SU-DHL-6 (cell line): Measurements from ENCODE around the gene AFAP1.

ENCODE experiments used
- EZH2phosphoT487 ChIP-seq: fragments of 200-600 bp; sonication (generic), shearing (Covaris generic); conservative IDR thresholded peaks from 2 replicates; pipeline ENCODE4 v1.6.1; 2018; ENCODE audit warnings: mild to moderate bottlenecking, antibody characterized with exemption, low read length, moderate library complexity, mixed read lengths
- TF ChIP-seq, protein P1 (sequence below): fragments of 200-600 bp; sonication (generic); IDR thresholded peaks from one replicate; pipeline ENCODE4 v1.5.1; 2017; ENCODE audit warnings: antibody characterized with exemption, mild to moderate bottlenecking, low read length, moderate library complexity; ENCODE audit not compliant: insufficient read depth, poor library complexity, severe bottlenecking

DNA sequence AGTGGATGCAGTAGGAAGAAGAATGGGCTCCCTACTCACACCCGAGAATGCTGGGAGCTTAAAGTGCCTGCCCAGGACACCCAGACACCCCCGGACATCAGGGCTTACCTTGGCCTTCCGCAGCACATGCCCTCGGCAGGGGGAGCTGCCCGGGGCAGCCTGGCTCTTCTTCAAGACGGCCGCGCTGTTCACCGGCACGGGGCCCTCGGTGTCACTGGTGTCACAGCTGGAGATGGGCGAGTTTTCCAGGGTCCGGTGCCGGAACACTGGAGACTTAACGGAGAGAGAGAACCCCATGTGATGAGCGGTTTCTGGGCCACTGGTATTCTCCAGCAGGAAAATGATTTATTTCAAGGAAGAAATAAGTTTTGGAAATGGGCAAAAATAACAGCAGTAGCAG, 170.9 kb downstream of the AFAP1 start:
- TF ChIP-seq, protein P1, sequence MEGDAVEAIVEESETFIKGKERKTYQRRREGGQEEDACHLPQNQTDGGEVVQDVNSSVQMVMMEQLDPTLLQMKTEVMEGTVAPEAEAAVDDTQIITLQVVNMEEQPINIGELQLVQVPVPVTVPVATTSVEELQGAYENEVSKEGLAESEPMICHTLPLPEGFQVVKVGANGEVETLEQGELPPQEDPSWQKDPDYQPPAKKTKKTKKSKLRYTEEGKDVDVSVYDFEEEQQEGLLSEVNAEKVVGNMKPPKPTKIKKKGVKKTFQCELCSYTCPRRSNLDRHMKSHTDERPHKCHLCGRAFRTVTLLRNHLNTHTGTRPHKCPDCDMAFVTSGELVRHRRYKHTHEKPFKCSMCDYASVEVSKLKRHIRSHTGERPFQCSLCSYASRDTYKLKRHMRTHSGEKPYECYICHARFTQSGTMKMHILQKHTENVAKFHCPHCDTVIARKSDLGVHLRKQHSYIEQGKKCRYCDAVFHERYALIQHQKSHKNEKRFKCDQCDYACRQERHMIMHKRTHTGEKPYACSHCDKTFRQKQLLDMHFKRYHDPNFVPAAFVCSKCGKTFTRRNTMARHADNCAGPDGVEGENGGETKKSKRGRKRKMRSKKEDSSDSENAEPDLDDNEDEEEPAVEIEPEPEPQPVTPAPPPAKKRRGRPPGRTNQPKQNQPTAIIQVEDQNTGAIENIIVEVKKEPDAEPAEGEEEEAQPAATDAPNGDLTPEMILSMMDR: no peak
- no peak for TF ChIP-seq EZH2phosphoT487
